GM12878 (cell line): ENCODE results near the gene INTS14. TPM values are rescaled to one million over a fixed set of nuclear protein-coding genes. Genes with fewer than 3 reads are reported as not detected.

Source experiments
- FOXK2 ChIP-seq: fragments of 450-650 bp; IDR thresholded peaks from 2 replicates; pipeline ENCODE4 v1.6.1; 2017; ENCODE audit warnings: mild to moderate bottlenecking, moderate library complexity
- HCFC1 ChIP-seq: fragments of 150-350 bp; IDR thresholded peaks from 2 replicates; pipeline ENCODE4 v1.6.1; 2014; ENCODE audit warnings: low read length
- IRF4 ChIP-seq: IDR thresholded peaks from 2 replicates; pipeline ENCODE4 v1.6.1; 2011; ENCODE audit warnings: low read depth, low read length
- NR2C2 ChIP-seq: IDR thresholded peaks from 2 replicates; pipeline ENCODE4 v1.6.1; 2011; ENCODE audit warnings: borderline replicate concordance, low read depth; ENCODE audit not compliant: control insufficient read depth, insufficient read length
- NRF1 ChIP-seq: conservative IDR thresholded peaks from 2 replicates; pipeline ENCODE4 v1.6.1; 2011; ENCODE audit warnings: mild to moderate bottlenecking, low read depth, low read length, improper control_type of control experiment
- PBX3 ChIP-seq: IDR thresholded peaks from 2 replicates; pipeline ENCODE4 v1.6.1; 2011; ENCODE audit warnings: mild to moderate bottlenecking, low read depth, low read length, moderate library complexity; ENCODE audit not compliant: insufficient replicate concordance
- PRDM15 ChIP-seq: fragments of 450-650 bp; formaldehyde crosslinking; IDR thresholded peaks from 2 replicates; pipeline ENCODE4 v1.4.0; 2020; ENCODE audit warnings: mild to moderate bottlenecking, moderate library complexity
- ZNF592 ChIP-seq: fragments of 450-650 bp; IDR thresholded peaks from 2 replicates; pipeline ENCODE4 v1.6.1; 2017; ENCODE audit warnings: mild to moderate bottlenecking, moderate library complexity
- polyA plus RNA-seq, 11 experiments: library from polyadenylated mRNA; depleted of rRNA in 4 of 11; unstranded in 6 of 11; stranded (reverse) in 5 of 11; fragments of >200 nt; fragmentation: Nextera tagmentation in 4 of 11; fragmentation: Illumina TruSeq in 1 of 11; extraction: Ambion mirVana in 4 of 11; extraction: Trizol in 1 of 11; gene quantifications; 1 replicate in 1 of 11; 2 replicates in 10 of 11; pipeline versions ENCODE4 v1.2.1 to v1.2.3, GENCODE V29; 2011 to 2016; ENCODE audit warnings: inconsistent platforms in 2 of 11, missing spikeins in 2 of 11, low read depth in 1 of 11
- total RNA-seq, 4 experiments: library from RNA; depleted of rRNA in 3 of 4; stranded (reverse); fragments of >200 nt in 3 of 4; fragmentation: Illumina TruSeq in 1 of 4; extraction: Trizol in 1 of 4; gene quantifications; 2 replicates each; pipeline versions ENCODE4 v1.2.1 to v1.2.3, GENCODE V29; 2013 to 2021
- TF ChIP-seq, protein P1 (sequence below): IDR thresholded peaks from 2 replicates; pipeline ENCODE4 v1.6.1; 2012; ENCODE audit warnings: improper control_type of control experiment, low read depth, low read length; ENCODE audit not compliant: insufficient replicate concordance
- TF ChIP-seq, protein P2 (sequence below): IDR thresholded peaks from 2 replicates; pipeline ENCODE4 v1.6.1; 2012; ENCODE audit warnings: low read length, inconsistent platforms

Gene INTS14
- total and polyA plus RNA-seq, 10 of the 15 experiments (the other 5 are each of a cell fraction or from before 2014, with no cell fraction given): 36.8 to 76.9 (median 47.7) TPM

DNA sequence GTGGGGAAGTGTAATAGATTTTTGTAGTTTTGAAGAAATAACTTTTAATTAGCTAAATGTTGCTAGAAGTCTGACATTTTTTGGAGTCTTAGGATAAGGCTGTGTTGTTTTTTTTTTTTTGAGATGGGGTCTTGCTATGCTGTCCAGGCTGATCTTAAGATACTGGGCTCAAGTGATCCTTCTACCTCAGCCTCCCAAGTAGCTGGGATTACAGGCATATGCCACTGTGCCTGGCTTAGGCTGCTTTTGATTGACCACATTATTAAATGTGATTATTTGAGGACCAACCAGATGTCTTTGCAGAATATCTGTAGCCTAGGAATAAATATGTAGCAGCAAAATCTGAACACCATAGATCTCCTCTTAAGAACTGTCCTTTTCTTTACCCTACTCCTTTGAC lies 51.0 kb downstream of the INTS14 start (continued):
- TF ChIP-seq, protein P1, sequence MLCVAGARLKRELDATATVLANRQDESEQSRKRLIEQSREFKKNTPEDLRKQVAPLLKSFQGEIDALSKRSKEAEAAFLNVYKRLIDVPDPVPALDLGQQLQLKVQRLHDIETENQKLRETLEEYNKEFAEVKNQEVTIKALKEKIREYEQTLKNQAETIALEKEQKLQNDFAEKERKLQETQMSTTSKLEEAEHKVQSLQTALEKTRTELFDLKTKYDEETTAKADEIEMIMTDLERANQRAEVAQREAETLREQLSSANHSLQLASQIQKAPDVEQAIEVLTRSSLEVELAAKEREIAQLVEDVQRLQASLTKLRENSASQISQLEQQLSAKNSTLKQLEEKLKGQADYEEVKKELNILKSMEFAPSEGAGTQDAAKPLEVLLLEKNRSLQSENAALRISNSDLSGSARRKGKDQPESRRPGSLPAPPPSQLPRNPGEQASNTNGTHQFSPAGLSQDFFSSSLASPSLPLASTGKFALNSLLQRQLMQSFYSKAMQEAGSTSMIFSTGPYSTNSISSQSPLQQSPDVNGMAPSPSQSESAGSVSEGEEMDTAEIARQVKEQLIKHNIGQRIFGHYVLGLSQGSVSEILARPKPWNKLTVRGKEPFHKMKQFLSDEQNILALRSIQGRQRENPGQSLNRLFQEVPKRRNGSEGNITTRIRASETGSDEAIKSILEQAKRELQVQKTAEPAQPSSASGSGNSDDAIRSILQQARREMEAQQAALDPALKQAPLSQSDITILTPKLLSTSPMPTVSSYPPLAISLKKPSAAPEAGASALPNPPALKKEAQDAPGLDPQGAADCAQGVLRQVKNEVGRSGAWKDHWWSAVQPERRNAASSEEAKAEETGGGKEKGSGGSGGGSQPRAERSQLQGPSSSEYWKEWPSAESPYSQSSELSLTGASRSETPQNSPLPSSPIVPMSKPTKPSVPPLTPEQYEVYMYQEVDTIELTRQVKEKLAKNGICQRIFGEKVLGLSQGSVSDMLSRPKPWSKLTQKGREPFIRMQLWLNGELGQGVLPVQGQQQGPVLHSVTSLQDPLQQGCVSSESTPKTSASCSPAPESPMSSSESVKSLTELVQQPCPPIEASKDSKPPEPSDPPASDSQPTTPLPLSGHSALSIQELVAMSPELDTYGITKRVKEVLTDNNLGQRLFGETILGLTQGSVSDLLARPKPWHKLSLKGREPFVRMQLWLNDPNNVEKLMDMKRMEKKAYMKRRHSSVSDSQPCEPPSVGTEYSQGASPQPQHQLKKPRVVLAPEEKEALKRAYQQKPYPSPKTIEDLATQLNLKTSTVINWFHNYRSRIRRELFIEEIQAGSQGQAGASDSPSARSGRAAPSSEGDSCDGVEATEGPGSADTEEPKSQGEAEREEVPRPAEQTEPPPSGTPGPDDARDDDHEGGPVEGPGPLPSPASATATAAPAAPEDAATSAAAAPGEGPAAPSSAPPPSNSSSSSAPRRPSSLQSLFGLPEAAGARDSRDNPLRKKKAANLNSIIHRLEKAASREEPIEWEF: no peak
- no peak for TF ChIP-seq ZNF592
- no peak for TF ChIP-seq HCFC1
- no peak for TF ChIP-seq PBX3
- TF ChIP-seq FOXK2: no peak
- TF ChIP-seq PRDM15 (CRISPR knock-in tag): no peak
- TF ChIP-seq, protein P2, sequence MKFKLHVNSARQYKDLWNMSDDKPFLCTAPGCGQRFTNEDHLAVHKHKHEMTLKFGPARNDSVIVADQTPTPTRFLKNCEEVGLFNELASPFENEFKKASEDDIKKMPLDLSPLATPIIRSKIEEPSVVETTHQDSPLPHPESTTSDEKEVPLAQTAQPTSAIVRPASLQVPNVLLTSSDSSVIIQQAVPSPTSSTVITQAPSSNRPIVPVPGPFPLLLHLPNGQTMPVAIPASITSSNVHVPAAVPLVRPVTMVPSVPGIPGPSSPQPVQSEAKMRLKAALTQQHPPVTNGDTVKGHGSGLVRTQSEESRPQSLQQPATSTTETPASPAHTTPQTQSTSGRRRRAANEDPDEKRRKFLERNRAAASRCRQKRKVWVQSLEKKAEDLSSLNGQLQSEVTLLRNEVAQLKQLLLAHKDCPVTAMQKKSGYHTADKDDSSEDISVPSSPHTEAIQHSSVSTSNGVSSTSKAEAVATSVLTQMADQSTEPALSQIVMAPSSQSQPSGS: no peak
- TF ChIP-seq NRF1: no peak
- no peak for TF ChIP-seq IRF4
- no peak for TF ChIP-seq NR2C2
